DOHH2 (cell line): ENCODE data around the gene RAB40C.

Experiments
- CTCF ChIP-seq: fragments of 200-600 bp; sonication (generic); IDR thresholded peaks from one replicate; pipeline ENCODE4 v1.5.1; 2014; ENCODE audit warnings: antibody characterized with exemption, mild to moderate bottlenecking, low read depth, low read length; ENCODE audit not compliant: poor library complexity, severe bottlenecking
- EZH2phosphoT487 ChIP-seq: fragments of 200-600 bp; sonication (generic); IDR thresholded peaks from 2 replicates; pipeline ENCODE4 v1.6.1; 2017; ENCODE audit warnings: borderline replicate concordance, mild to moderate bottlenecking, antibody characterized with exemption, low read length, moderate library complexity, mixed read lengths

- TF ChIP-seq CTCF, result no peak
- no peak for TF ChIP-seq EZH2phosphoT487
Measured at GRCh38 chr16:644556-644955, 54.7 kb downstream of the RAB40C start.
